H1 (cell line): ENCODE data around the gene MOB3B. TPM values are rescaled to one million over a fixed set of nuclear protein-coding genes. Genes with fewer than 3 reads are reported as not detected.

ENCODE experiments used
- CTCF ChIA-PET: fragments of 300-600 bp; sonication (Branson Sonifier 250); formaldehyde crosslinking; loops from one replicate; lab custom pipeline; 2021; ENCODE audit not compliant: partially characterized antibody; lab: Charles Lee
- POLR2A ChIA-PET: fragments of 300-600 bp; sonication (Branson Sonifier 250); formaldehyde crosslinking; loops from one replicate; lab custom pipeline; 2021; ENCODE audit warnings: inconsistent platforms; ENCODE audit not compliant: partially characterized antibody; lab: Charles Lee
- DNase-seq, 2 experiments: peaks; one replicate each; pipeline versions ENCODE4 v3.0.0 to v3.0.0-alpha.2; 2010 to 2022; ENCODE audit warnings: low spot score in 2 of 2, low read depth in 1 of 2, mixed read lengths in 1 of 2
- FAIRE-seq: peaks from 2 replicates; lab custom pipeline; 2011; peaks lifted over from hg19 to GRCh38; lab: Jason Lieb, UNC
- H2AFZ ChIP-seq: 2 replicates; pipeline ENCODE4 v1.8.1; 2012; ENCODE audit warnings: low read length, inconsistent platforms
- H2AK5ac ChIP-seq: 2 replicates; pipeline ENCODE4 v1.6.1; 2013; ENCODE audit warnings: low read depth, low read length
- H2BK120ac ChIP-seq: replicated peaks from 2 replicates; pipeline ENCODE3; 2013; ENCODE audit warnings: low read depth, low read length, inconsistent platforms
- H2BK12ac ChIP-seq: 2 replicates; pipeline ENCODE4 v1.6.1; 2013; ENCODE audit warnings: low read depth, low read length
- H2BK15ac ChIP-seq: 2 replicates; pipeline ENCODE4 v1.6.1; 2013; ENCODE audit warnings: low read length
- H2BK20ac ChIP-seq: 2 replicates; pipeline ENCODE4 v1.6.1; 2013; ENCODE audit warnings: low read length
- H2BK5ac ChIP-seq: 2 replicates; pipeline ENCODE4 v1.6.1; 2013; ENCODE audit warnings: low read depth, low read length
- H3K14ac ChIP-seq: 2 replicates; pipeline ENCODE4 v1.6.1; 2013; ENCODE audit warnings: inconsistent platforms; ENCODE audit not compliant: insufficient read length
- H3K18ac ChIP-seq: 2 replicates; pipeline ENCODE4 v1.6.1; 2013; ENCODE audit warnings: low read length; ENCODE audit errors: extremely low read depth
- H3K23ac ChIP-seq: 2 replicates; pipeline ENCODE4 v1.6.1; 2013; ENCODE audit warnings: inconsistent platforms; ENCODE audit not compliant: insufficient read length
- H3K23me2 ChIP-seq: 2 replicates; pipeline ENCODE4 v1.6.1; 2013; ENCODE audit warnings: low read depth, low read length
- H3K27ac ChIP-seq: 2 replicates; pipeline ENCODE4 v1.6.1; 2011; ENCODE audit warnings: low read depth, low read length, inconsistent platforms
- H3K27me3 ChIP-seq, 4 experiments: replicated peaks in 1 of 4; 1 replicate in 1 of 4; 2 replicates in 3 of 4; pipeline versions ENCODE4 v1.6.1 to v1.8.1; 2011 to 2013; ENCODE audit warnings: low read length in 3 of 4, mild to moderate bottlenecking in 3 of 4, inconsistent platforms in 2 of 4, mixed read lengths in 2 of 4, moderate library complexity in 1 of 4; ENCODE audit not compliant: control insufficient read depth in 3 of 4, insufficient read depth in 3 of 4; ENCODE audit errors: extremely low read depth in 1 of 4
- H3K36me3 ChIP-seq, 4 experiments: 2 replicates each; pipeline versions ENCODE4 v1.6.1 to v1.8.1; 2011 to 2013; ENCODE audit warnings: mild to moderate bottlenecking in 4 of 4, low read length in 3 of 4, moderate library complexity in 2 of 4, control low read depth in 1 of 4, inconsistent platforms in 1 of 4; ENCODE audit not compliant: insufficient read depth in 4 of 4, control insufficient read depth in 2 of 4
- H3K4ac ChIP-seq: replicated peaks from 2 replicates; pipeline ENCODE3; 2013; ENCODE audit warnings: low read length, low read depth, mixed read lengths, inconsistent platforms; ENCODE audit not compliant: insufficient read length
- H3K4me1 ChIP-seq, 4 experiments: replicated peaks in 1 of 4; 1 replicate in 1 of 4; 2 replicates in 3 of 4; pipeline versions ENCODE4 v1.6.1 to v1.8.1; 2011 to 2013; ENCODE audit warnings: low read length in 3 of 4, inconsistent platforms in 2 of 4, mixed read lengths in 1 of 4; ENCODE audit not compliant: insufficient read depth in 4 of 4, control insufficient read depth in 3 of 4
- H3K4me2 ChIP-seq, 2 experiments: 2 replicates each; pipeline versions ENCODE4 v1.6.1 to v1.8.1; 2011 to 2013; ENCODE audit warnings: low read depth in 2 of 2, low read length in 2 of 2, control low read depth in 1 of 2, inconsistent platforms in 1 of 2, mild to moderate bottlenecking in 1 of 2; ENCODE audit not compliant: insufficient read depth in 1 of 2
- H3K4me3 ChIP-seq, 4 experiments: fragments of 200-600, 300-600 bp in 1 of 4; sonication (generic), shearing (Covaris generic), sonication (Bioruptor Twin) in 1 of 4; 2 replicates each; pipeline versions ENCODE4 v1.5.1 to v1.8.1; 2011 to 2016; ENCODE audit warnings: low read length in 4 of 4, low read depth in 3 of 4, control low read depth in 2 of 4, inconsistent platforms in 2 of 4, mild to moderate bottlenecking in 2 of 4, mixed read lengths in 1 of 4, moderate library complexity in 1 of 4; ENCODE audit not compliant: insufficient read depth in 2 of 4; ENCODE audit errors: extremely low read depth in 1 of 4
- H3K56ac ChIP-seq: replicated peaks from 2 replicates; pipeline ENCODE3; 2013; ENCODE audit warnings: low read depth, mild to moderate bottlenecking, mixed read lengths, low read length, inconsistent platforms; ENCODE audit not compliant: insufficient read length
- H3K79me1 ChIP-seq: 2 replicates; pipeline ENCODE4 v1.6.1; 2013; ENCODE audit warnings: low read depth, low read length, control low read depth
- H3K79me2 ChIP-seq, 2 experiments: 2 replicates each; pipeline versions ENCODE4 v1.6.1 to v1.8.1; 2012 to 2013; ENCODE audit warnings: low read length in 2 of 2, mild to moderate bottlenecking in 2 of 2, inconsistent platforms in 1 of 2; ENCODE audit not compliant: insufficient read depth in 2 of 2, control insufficient read depth in 1 of 2
- H3K9ac ChIP-seq, 4 experiments: replicated peaks in 1 of 4; 1 replicate in 1 of 4; 2 replicates in 3 of 4; pipeline versions ENCODE4 v1.6.1 to v1.8.1; 2011 to 2013; ENCODE audit warnings: low read depth in 3 of 4, low read length in 3 of 4, control low read depth in 2 of 4, mild to moderate bottlenecking in 2 of 4, moderate library complexity in 2 of 4, inconsistent platforms in 1 of 4; ENCODE audit errors: extremely low read depth in 1 of 4
- H3K9me3 ChIP-seq, 2 experiments: 2 replicates each; pipeline versions ENCODE4 v1.6.1 to v1.8.1; 2012 to 2013; ENCODE audit warnings: mild to moderate bottlenecking in 2 of 2, moderate library complexity in 2 of 2, control low read depth in 1 of 2, inconsistent platforms in 1 of 2, low read depth in 1 of 2, low read length in 1 of 2, mixed read lengths in 1 of 2; ENCODE audit not compliant: insufficient read depth in 2 of 2
- H4K20me1 ChIP-seq, 2 experiments: replicated peaks in 1 of 2; 2 replicates each; pipeline versions ENCODE3 to v1.8.1; 2011 to 2013; ENCODE audit warnings: inconsistent platforms in 2 of 2, low read length in 2 of 2, mild to moderate bottlenecking in 1 of 2; ENCODE audit not compliant: insufficient read depth in 2 of 2, control insufficient read depth in 1 of 2
- H4K5ac ChIP-seq: 2 replicates; pipeline ENCODE4 v1.6.1; 2013; ENCODE audit warnings: low read length, low read depth, mixed read lengths, inconsistent platforms; ENCODE audit not compliant: insufficient read length
- H4K8ac ChIP-seq: 2 replicates; pipeline ENCODE4 v1.8.0; 2013; ENCODE audit warnings: mild to moderate bottlenecking, moderate library complexity, low read length, inconsistent platforms; ENCODE audit not compliant: insufficient read depth; ENCODE audit errors: extremely low read depth
- H4K91ac ChIP-seq: replicated peaks from 2 replicates; pipeline ENCODE3; 2013; ENCODE audit warnings: low read length, mixed read lengths, inconsistent platforms; ENCODE audit not compliant: insufficient read length
- FOSL1 ChIP-seq: IDR thresholded peaks from 2 replicates; pipeline ENCODE4 v1.6.1; 2011; ENCODE audit warnings: mild to moderate bottlenecking, low read depth, low read length, moderate library complexity; ENCODE audit not compliant: insufficient read depth
- RAD21 ChIP-seq, 2 experiments: IDR thresholded peaks in 1 of 2; conservative IDR thresholded peaks in 1 of 2; 2 replicates each; pipeline ENCODE4 v1.6.1; 2011; ENCODE audit warnings: low read depth in 2 of 2, low read length in 2 of 2, improper control_type of control experiment in 1 of 2, inconsistent platforms in 1 of 2, mild to moderate bottlenecking in 1 of 2, moderate library complexity in 1 of 2
- WGBS, 2 experiments: shearing (Covaris generic) in 1 of 2; methylation state at CpG; one replicate each; pipeline versions ENCODE4 v1.1.6 to v1.1.7; 2013 to 2015; ENCODE audit warnings: low lambda C conversion rate in 2 of 2, mixed read lengths in 2 of 2, inconsistent platforms in 1 of 2, low coverage in 1 of 2, missing lambda C conversion rate in 1 of 2; ENCODE audit not compliant: insufficient replicate concordance in 2 of 2, insufficient coverage in 1 of 2, insufficient read length in 1 of 2; ENCODE audit errors: extremely low coverage in 1 of 2, missing lambda C conversion rate in 1 of 2; 5-methylcytosine and 5-hydroxymethylcytosine counted together
- polyA plus RNA-seq, 7 experiments: library from polyadenylated mRNA; depleted of rRNA in 3 of 7; stranded (reverse) in 5 of 7; unstranded in 2 of 7; fragments of >200 nt in 5 of 7; fragments of 200-250 nt in 2 of 7; gene quantifications; 1 replicate in 5 of 7; 2 replicates in 1 of 7; 4 replicates in 1 of 7; pipeline versions ENCODE4 v1.2.1 to v1.2.3, GENCODE V29; 2011 to 2013; ENCODE audit warnings: missing spikeins in 2 of 7, mixed read lengths in 2 of 7
- total RNA-seq: library from RNA; stranded (reverse); fragmentation: NEBNext Ultra II Directional; extraction: Animal tissue kit (Norgen Biotek cat#: 25700); gene quantifications from 2 replicates; pipeline ENCODE4 v1.2.1, GENCODE V29; 2021
- TF ChIP-seq, protein P1 (sequence below), 3 experiments: IDR thresholded peaks; 1 replicate in 2 of 3; 2 replicates in 1 of 3; pipeline versions ENCODE4 v1.5.1 to v1.6.1; 2011; ENCODE audit warnings: low read length in 3 of 3, mild to moderate bottlenecking in 3 of 3, inconsistent platforms in 2 of 3, low read depth in 1 of 3, moderate library complexity in 1 of 3; ENCODE audit not compliant: insufficient read depth in 1 of 3; ENCODE audit errors: control extremely low read depth in 1 of 3

The MOB3B gene
- total and polyA plus RNA-seq, 2 of the 8 experiments (the other 6 are each of a cell fraction or from before 2014, with no cell fraction given) = 12.7 to 16.1 TPM

DNA sequence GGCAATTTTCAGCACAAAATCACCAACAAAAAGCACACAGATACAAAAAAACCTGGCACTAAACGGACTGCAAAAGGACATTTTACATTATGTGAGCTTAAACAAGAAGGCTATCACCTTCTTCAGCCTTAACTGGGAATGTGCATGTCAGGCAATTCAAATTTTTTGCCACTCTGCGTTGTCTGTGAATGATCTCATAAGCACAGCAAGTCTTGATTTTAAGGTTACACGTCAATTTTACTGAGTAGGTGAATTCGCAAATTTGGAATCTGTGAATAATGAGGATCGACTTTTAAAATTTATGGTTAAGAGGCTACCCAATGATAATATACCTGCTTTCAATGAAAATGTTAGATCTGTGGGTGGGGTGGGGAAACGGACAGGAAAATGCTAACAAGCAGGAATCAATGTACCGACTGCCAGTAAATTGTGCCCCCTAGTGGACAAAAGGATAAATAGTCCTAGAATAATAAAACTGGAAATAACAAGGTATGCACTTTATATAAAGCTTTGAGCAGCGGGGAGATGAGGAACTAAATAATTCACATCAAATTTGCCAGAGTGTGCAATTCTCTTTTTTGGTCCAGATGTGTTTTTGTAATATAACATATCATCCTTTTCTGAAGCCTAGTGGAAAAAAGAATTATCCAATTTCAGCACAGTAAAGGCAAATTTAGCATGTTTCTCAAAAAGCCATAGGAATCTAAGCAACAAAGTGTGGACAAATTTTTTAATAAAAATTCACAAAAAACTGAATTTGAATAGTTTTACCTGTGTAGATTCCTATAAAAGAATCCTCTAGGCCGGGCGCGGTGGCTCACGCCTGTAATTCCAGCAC is 253.2 kb downstream of the MOB3B start:
- Histone ChIP-seq H3K56ac (no peak overlapping the region), H3K27ac (no peak overlapping the region), H3K9ac (no peak overlapping the region; a peak in 1 of 7 replicates), H4K91ac (no peak overlapping the region), H2BK20ac (no peak overlapping the region), H4K8ac (no peak overlapping the region), H3K14ac (no peak overlapping the region), H3K4me2 (no peak overlapping the region), H2AFZ (0 out of 2 replicates have a peak overlapping the region, but pooled peaks have one; percentile 88), H3K23me2 (no peaks in the 10 kb centered on the region), H3K9me3 (no peaks in the 10 kb centered on the region), H3K4ac (no peak overlapping the region), H3K79me1 (no peaks in the 10 kb centered on the region), H3K18ac (no peak overlapping the region), H2BK12ac (no peak overlapping the region), H2BK120ac (no peak overlapping the region), H4K5ac (no peak overlapping the region), H3K4me3 (no peak overlapping the region), H3K79me2 (no peaks in the 10 kb centered on the region), H2BK5ac (no peak overlapping the region), H4K20me1 (no peaks in the 10 kb centered on the region), H3K4me1 (no peaks in the 10 kb centered on the region; a peak in 1 of 7 replicates), H3K27me3 (no peaks in the 10 kb centered on the region), H3K36me3 (no peaks in the 10 kb centered on the region), H2BK15ac (no peak overlapping the region), H2AK5ac (no peak overlapping the region), H3K23ac (no peak overlapping the region)
- ChIA-PET CTCF (interaction anchor here (0.6 to 4.5 kb wide), 18 partner anchors 10 to 1468 kb away, joined by 3 to 37 read pairs (median 4); no protein-coding TSS in a partner anchor), POLR2A (no interaction called here)
- no peak for DNase-seq
- FAIRE-seq = peak; percentile 69
- WGBS, 2 experiments = 62% methylated on average over 12 of the region's 12 CpGs; no CpG with 5 or more reads in 1 of the 2 experiments
- no peak for TF ChIP-seq FOSL1
- TF ChIP-seq RAD21 (IDR thresholded peaks at IDR 0.05 in 1 of 2, conservative IDR thresholded peaks at IDR 0.05 in 1 of 2; ENCODE audit: low read depth in 2 of 2, low read length in 2 of 2) = peak; percentile 77 to 78
- TF ChIP-seq, protein P1, sequence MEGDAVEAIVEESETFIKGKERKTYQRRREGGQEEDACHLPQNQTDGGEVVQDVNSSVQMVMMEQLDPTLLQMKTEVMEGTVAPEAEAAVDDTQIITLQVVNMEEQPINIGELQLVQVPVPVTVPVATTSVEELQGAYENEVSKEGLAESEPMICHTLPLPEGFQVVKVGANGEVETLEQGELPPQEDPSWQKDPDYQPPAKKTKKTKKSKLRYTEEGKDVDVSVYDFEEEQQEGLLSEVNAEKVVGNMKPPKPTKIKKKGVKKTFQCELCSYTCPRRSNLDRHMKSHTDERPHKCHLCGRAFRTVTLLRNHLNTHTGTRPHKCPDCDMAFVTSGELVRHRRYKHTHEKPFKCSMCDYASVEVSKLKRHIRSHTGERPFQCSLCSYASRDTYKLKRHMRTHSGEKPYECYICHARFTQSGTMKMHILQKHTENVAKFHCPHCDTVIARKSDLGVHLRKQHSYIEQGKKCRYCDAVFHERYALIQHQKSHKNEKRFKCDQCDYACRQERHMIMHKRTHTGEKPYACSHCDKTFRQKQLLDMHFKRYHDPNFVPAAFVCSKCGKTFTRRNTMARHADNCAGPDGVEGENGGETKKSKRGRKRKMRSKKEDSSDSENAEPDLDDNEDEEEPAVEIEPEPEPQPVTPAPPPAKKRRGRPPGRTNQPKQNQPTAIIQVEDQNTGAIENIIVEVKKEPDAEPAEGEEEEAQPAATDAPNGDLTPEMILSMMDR (IDR thresholded peaks at IDR 0.05; ENCODE audit: control extremely low read depth in 1 of 3, insufficient read depth in 1 of 3, low read depth in 1 of 3, low read length in 3 of 3) = peak in 2 of 3 experiments; percentile 62 to 63; a peak in 2 of 4 replicates
